GM12892 (cell line): ENCODE data around the gene RNF145.
A peak's percentile ranks its signal among the peaks of the same experiment; 100 is the strongest.

ENCODE experiments used
- DNase-seq: peaks from one replicate; pipeline ENCODE4 v3.0.0; 2011; ENCODE audit not compliant: insufficient read length
- FAIRE-seq: peaks from 2 replicates; lab custom pipeline; 2011; peaks lifted over from hg19 to GRCh38; lab: Jason Lieb, UNC
- POLR2A ChIP-seq: IDR thresholded peaks from 2 replicates; pipeline ENCODE4 v1.6.1; 2011; ENCODE audit warnings: low read depth, low read length, control low read depth
- POLR2AphosphoS5 ChIP-seq: IDR thresholded peaks from 2 replicates; pipeline ENCODE4 v1.6.1; 2011; ENCODE audit warnings: low read depth, low read length, control low read depth
- TAF1 ChIP-seq: IDR thresholded peaks from 2 replicates; pipeline ENCODE4 v1.6.1; 2011; ENCODE audit warnings: low read depth, mild to moderate bottlenecking, control low read depth, low read length, borderline replicate concordance

The RNF145 gene

DNA sequence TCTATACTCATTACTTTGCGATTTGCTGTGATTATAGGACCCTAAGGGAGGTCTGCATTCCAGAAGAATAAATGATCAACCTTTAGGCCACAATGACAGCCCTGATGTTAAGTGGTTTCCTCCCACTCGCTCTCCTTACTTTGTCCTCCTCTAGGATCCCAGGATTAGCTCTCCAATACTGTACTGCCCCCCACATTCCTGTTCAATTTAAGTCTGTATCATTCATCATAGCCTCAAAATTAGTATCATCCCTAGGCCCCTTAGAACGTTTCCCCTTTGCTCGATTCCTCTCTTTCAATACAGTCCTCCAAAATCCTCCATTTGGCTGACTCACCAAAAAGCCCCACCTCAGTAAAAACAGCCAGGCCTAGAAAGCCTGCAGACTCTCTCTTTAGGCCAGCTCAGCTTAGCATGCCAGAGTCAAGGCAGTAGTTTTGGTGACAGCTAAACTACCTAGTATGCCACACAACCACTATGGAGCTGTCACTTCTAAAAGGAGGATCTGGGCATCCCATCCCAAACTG lies 24.4 kb downstream of the RNF145 start:
- DNase-seq (no peak), FAIRE-seq (peak; percentile 76)
- TF ChIP-seq POLR2A: no peak
- no peak for TF ChIP-seq TAF1
- TF ChIP-seq POLR2AphosphoS5: no peak

DNA sequence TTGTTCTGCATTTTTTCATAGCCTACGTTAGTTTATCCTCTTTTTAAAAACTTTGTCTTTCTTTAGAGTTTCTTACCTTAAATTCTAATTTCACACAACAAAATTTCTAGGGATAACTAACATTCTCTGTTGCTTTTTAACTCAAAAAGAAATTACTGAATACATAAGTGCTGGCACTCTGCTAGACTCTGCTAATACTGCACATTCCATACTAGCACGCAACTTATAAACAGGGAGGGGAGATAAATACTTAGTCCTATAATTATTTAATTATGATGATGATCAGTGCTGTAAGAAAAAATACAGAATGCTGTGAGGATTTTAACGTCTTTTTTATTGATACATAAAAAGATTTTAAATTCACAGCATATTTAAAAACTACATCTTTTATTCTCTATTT lies 25.1 kb downstream of the RNF145 start:
- DNase-seq: no peak
- TF ChIP-seq POLR2AphosphoS5 (no peak), POLR2A (no peak), TAF1 (no peak)
- no peak for FAIRE-seq

DNA sequence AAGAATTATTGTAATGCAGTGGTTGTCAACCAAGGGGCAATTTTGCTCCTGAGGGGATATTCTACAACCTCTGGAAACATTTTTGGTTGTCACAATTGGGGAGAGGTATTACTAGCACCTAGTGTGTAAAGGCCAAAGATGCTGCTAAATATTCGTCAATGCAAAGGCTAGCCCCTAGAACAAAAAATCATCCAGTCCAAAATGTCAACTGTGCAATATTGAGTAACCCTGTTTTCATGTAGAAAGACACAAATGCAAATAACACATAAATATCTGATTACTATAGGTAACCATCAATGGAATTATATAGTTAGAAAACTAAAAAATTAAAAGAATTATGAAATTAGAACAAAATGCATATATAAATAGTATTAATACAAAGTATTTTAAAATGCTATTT lies 26.1 kb downstream of the RNF145 start:
- DNase-seq (no peak), FAIRE-seq (peak; percentile 17)
- TF ChIP-seq TAF1: no peak
- TF ChIP-seq POLR2A: no peak
- no peak for TF ChIP-seq POLR2AphosphoS5

DNA sequence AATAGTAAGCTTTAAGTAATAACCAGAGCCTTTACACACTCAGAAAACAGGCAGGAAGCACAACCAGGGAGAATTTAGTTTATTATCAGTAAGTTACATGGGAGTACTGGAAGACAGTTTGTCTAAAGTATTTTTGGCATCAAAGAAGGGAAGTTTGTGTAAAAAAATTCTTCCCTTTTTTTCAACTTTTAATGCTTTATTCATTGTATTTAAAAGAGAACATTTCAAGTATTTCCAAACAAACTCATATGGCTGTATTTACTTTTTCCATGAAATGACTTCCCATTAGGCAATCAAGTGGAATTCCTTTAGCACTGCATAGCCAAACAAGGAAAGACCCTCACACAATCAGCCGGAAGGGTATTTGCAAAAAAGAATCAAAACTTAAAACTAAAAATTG lies 26.7 kb downstream of the RNF145 start:
- DNase-seq (no peak), FAIRE-seq (no peak)
- no peak for TF ChIP-seq POLR2AphosphoS5
- no peak for TF ChIP-seq TAF1
- TF ChIP-seq POLR2A: no peak

DNA sequence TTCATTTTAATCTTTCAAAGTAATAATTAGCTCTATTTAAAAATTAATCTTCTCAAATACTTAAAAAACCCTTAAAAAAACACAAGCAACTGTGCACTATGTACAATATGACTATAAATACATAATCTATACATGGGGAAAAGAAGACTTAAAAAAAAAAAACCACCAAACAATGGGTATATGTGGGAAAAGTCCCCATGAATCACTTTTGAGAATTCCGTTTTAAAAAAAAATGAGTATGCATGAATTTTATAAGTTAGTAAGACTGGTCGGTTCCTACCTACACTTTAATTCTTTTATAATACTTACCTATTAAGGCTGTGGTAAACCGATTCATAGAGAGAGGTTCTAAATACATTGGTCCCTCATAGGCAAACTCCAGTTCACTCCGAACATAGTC lies 27.7 kb downstream of the RNF145 start:
- DNase-seq (no peak), FAIRE-seq (no peak)
- TF ChIP-seq POLR2A: no peak
- TF ChIP-seq POLR2AphosphoS5: no peak
- TF ChIP-seq TAF1: no peak

DNA sequence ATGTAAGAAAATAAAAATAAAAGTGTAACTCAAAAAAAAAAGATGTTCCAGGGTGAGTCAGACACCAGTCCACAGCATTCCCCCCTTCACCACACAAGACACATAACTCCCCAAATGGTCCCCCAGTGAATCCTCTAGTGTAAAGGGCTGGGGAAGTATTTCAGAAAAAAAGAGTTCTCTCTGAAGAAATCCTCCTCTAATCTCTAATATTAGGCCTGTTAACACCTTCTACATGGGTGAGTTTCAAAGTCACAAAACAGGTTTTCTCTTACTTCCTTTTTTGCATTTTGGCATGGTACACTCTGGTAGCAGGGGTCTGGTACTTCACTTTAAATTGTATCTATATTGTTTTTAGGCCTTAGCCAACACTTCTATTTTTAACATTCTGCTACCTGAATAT lies 28.2 kb downstream of the RNF145 start:
- TF ChIP-seq POLR2A: no peak
- TF ChIP-seq TAF1: no peak
- no peak for TF ChIP-seq POLR2AphosphoS5
- no peak for FAIRE-seq
- DNase-seq: no peak

DNA sequence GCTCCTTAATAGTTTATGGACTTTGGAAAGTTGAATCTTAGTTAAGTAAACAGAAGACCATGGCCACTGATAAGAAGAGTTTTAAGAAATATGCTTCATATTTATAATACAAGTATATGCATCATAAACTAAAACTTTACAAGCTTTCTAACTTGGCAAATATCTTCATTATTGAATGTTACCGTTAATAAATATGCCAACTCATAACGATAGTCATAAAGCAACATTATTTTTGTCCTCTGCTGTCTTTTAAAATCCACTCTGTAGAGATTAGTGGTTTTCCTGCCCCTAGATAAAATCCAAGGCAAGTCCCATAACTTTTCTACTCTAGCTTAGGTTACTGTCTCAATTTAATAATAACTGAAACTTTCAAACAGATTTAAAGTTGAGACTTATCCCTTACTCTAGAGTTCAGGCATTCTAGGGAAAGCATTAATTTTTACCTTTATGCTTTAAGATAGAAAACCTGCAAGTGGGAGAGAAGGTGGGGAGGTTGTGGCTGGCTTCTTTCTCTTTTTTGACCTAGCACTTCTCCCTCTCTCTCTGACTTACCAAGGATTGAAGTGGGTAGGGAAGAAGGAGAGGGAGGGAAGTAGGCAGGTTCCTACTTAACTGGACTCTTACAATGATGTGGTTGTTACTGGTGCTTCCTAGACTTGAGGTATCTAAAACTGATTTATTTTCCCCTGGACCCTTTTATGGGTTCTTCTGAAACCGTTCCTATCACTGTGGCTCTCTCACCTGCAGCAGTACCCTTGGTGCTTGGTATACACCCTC lies 29.6 kb downstream of the RNF145 start:
- no peak for FAIRE-seq
- no peak for DNase-seq
- TF ChIP-seq POLR2A: no peak
- TF ChIP-seq TAF1: no peak
- TF ChIP-seq POLR2AphosphoS5: no peak

DNA sequence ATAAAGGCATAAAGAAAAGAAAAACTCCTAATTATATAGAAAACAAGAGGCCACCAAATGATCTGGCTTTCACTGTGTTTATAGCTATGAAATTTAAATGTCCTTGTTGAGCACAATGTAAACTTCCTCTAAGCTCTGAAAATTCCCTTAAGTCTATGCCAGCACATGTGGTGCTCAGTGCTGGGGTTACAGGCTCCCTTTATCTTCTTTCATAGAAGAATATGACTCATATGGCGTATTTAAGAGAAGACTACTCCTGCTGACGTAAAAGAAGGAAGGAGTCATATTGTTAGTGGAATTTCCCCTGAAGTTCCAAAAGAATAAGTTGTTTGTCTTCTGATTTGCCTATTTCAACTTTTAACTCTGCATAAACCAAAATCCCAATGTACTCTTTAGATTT lies 30.4 kb downstream of the RNF145 start:
- TF ChIP-seq POLR2A (no peak), POLR2AphosphoS5 (no peak), TAF1 (no peak)
- FAIRE-seq (peak; percentile 78), DNase-seq (no peak)

DNA sequence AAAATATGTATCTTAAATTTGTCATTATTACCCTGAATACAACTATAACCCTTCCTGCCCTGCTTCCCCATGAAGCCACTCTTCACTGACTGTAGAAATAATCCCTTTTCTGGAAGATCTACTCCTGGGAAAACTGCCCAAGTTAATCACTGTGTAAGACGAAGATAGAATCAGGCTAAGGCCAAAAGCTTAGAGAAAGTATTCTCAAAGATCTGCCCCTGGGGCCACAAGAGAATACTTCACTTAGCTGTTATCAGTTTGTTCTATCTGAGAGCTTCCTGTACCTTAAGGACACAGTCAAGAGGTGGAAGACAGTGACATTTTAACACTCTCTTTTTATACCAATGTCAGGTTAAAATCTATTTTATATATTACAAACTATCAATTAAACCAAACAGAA lies 33.8 kb downstream of the RNF145 start:
- no peak for DNase-seq
- FAIRE-seq: no peak
- no peak for TF ChIP-seq TAF1
- no peak for TF ChIP-seq POLR2AphosphoS5
- TF ChIP-seq POLR2A: no peak

DNA sequence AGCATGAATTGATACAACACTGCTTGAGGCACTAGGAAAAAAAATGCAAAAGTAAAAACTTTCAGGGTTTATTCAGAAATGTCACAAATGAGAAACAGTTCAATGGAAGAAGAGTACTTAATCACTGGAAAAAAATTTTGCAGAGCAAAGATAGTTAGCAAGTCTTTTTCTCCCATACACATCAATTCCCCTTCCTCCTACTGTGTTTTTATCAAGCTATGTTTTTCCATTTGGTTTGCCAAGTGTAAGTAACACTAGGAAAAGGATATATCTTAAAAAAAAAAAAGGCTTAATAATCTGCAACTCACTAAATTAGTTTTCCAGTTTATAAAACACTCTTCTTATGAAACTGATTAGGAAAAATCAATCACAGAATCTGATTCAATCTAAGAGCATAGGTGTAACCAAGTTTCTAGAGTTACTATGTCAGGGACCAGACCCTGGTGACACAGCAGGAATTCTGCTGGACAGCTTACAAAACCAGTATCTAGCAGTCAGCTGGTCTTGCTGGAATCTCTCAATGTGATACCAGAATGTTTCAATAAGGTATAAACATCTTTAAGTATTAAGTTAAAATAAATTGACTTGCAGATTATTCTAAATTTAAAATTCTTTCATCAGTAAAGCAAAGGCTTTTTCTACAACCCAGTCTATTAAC lies 34.7 kb downstream of the RNF145 start:
- FAIRE-seq (no peak), DNase-seq (no peak)
- TF ChIP-seq POLR2A (no peak), TAF1 (no peak), POLR2AphosphoS5 (no peak)

DNA sequence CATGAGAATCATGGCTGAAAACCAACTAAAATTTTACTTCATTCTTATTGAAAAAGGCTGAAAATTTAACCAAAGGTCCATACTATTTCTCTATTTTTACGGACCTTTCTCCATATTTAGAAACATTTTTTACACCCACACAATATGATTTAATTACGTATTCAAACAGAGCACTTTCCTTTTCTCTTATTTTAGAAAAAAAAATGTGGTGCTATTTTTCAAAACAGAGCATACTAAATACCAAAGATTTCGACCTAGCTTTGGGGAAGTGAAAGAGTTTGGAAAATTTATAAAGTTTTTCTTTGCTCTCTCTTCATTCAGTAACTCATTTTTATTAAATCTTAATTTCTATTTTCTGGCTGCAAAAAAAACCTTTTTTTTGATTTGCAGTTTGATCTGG lies 38.1 kb downstream of the RNF145 start:
- FAIRE-seq: no peak
- no peak for DNase-seq
- TF ChIP-seq POLR2AphosphoS5: no peak
- TF ChIP-seq TAF1: no peak

DNA sequence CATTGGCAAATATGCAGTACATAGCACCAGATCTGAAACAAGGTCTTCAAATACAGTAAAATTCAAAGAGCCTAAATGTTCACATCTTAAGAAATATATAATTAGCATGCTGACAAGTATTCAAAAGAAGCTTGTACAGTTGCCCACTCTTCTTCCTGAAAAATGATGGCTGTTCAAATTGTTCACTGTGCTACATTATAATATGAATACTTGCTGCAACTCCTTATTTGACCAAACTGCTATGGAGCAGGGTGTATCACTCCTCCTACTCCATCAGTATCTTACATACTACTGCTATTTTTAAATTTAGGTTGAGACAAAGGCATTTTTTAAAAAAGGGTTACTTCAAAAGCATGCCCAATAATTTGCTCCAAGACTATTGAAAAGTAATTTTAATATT lies 39.3 kb downstream of the RNF145 start:
- TF ChIP-seq POLR2A: no peak
- TF ChIP-seq POLR2AphosphoS5: no peak
- TF ChIP-seq TAF1: no peak
- FAIRE-seq: no peak
- DNase-seq: no peak
